NCI-H2081 treated with DMSO at 0.1 percent for 48 hours (cell line): ENCODE data around the gene NT5C1B.

ENCODE experiments used
- DNase-seq: peaks from one replicate; lab custom pipeline; 2025; lab: John Stamatoyannopoulos, UW

The NT5C1B gene

GRCh38 chr2:18599509-18600254, 10.3 kb upstream of the NT5C1B start:
- no peak for DNase-seq

GRCh38 chr2:18598848-18599484, 9.6 kb upstream of the NT5C1B start:
- no peak for DNase-seq

GRCh38 chr2:18597618-18598017, 8.2 kb upstream of the NT5C1B start:
- DNase-seq: no peak

- no peak for DNase-seq
Observed at GRCh38 chr2:18596993-18597392, 7.6 kb upstream of the NT5C1B start.

- DNase-seq: no peak
Observed at GRCh38 chr2:18593496-18593895, 4.1 kb upstream of the NT5C1B start.

- no peak for DNase-seq
Observed at GRCh38 chr2:18592372-18592771, 3.0 kb upstream of the NT5C1B start.

GRCh38 chr2:18588802-18589201, 567 bp downstream of the NT5C1B start:
- DNase-seq: no peak

- DNase-seq: no peak
Observed at GRCh38 chr2:18588049-18588448, 1.3 kb downstream of the NT5C1B start.

GRCh38 chr2:18585526-18585925, 3.8 kb downstream of the NT5C1B start:
- no peak for DNase-seq

GRCh38 chr2:18584608-18584954, 4.8 kb downstream of the NT5C1B start:
- DNase-seq: no peak

GRCh38 chr2:18583905-18584607, 5.3 kb downstream of the NT5C1B start:
- DNase-seq: no peak

GRCh38 chr2:18580606-18581005, 8.8 kb downstream of the NT5C1B start:
- no peak for DNase-seq

GRCh38 chr2:18578033-18578432, 11.3 kb downstream of the NT5C1B start:
- DNase-seq: no peak

- DNase-seq: no peak
Observed at GRCh38 chr2:18566145-18566769, 23.1 kb downstream of the NT5C1B start.

GRCh38 chr2:18560797-18561085, 28.6 kb downstream of the NT5C1B start:
- DNase-seq: no peak

GRCh38 chr2:18560031-18560796, 29.2 kb downstream of the NT5C1B start, which contains the start of gene RDH14:
TSS of gene RDH14 (minus strand) at chr2:18560653. CDS start at chr2:18560572, 81 bp downstream.
- peak; percentile 58 for DNase-seq

- no peak for DNase-seq
Observed at GRCh38 chr2:18559531-18560030, 29.8 kb downstream of the NT5C1B start.

GRCh38 chr2:18558458-18558857, 30.9 kb downstream of the NT5C1B start:
- no peak for DNase-seq

- no peak for DNase-seq
Observed at GRCh38 chr2:18557121-18557520, 32.2 kb downstream of the NT5C1B start.

GRCh38 chr2:18552351-18553077, 36.9 kb downstream of the NT5C1B start:
- no peak for DNase-seq

- DNase-seq: no peak
Observed at GRCh38 chr2:18551623-18552022, 37.7 kb downstream of the NT5C1B start.
